GM19397 (cell line): ENCODE data around the gene ATP2B2.

ENCODE experiments used
- ATAC-seq: cut with Tn5 transposase; IDR thresholded peaks from one replicate; pipeline ENCODE4 v1.9.1; 2021; ENCODE audit warnings: mild to moderate bottlenecking, moderate library complexity; ENCODE audit not compliant: unreplicated experiment

The ATP2B2 gene

GRCh38 chr3:10495614-10496013 is 9.8 kb downstream of the ATP2B2 start:
- no peak for ATAC-seq

DNA sequence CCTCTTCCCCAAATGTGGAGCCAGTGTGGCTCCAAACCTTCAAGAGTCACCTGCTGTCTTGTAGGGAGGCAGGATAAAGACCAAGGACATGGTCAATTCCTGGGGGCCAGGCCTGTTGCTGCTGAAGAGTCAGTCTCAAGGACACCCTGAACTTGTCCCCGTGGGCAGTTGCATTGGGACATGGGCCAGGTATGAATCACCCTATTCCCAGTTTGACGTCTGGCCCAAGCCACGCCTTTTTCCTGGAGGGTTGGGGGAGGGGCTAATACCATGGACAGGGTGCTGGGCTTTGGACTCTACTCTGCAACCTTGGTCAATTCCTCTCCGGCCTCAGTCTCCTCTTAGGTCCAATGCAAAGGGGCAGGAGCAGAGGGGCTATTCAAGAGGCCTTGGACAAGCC is 10.4 kb downstream of the ATP2B2 start:
- no peak for ATAC-seq

DNA sequence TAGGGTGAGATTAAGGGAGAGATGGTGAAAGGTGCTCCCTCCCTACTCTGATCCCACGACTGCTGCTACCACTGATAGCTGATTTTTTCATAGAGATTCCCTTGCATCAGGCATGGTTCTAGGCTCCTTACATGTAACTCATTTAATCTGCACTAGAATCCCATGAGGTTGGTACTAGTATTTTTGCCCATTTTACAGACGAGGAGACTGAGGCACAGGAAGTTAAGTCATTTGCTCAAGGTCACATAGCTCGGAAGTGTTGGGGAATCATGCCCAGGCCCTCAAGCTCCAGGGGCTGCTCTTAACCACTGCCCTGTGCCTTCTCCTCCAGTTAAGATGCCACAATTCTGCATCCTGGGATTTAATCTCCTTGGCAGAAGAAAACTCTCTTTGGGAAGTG is 11.2 kb downstream of the ATP2B2 start:
- no peak for ATAC-seq

GRCh38 chr3:10493202-10493589 is 12.2 kb downstream of the ATP2B2 start:
- no peak for ATAC-seq

DNA sequence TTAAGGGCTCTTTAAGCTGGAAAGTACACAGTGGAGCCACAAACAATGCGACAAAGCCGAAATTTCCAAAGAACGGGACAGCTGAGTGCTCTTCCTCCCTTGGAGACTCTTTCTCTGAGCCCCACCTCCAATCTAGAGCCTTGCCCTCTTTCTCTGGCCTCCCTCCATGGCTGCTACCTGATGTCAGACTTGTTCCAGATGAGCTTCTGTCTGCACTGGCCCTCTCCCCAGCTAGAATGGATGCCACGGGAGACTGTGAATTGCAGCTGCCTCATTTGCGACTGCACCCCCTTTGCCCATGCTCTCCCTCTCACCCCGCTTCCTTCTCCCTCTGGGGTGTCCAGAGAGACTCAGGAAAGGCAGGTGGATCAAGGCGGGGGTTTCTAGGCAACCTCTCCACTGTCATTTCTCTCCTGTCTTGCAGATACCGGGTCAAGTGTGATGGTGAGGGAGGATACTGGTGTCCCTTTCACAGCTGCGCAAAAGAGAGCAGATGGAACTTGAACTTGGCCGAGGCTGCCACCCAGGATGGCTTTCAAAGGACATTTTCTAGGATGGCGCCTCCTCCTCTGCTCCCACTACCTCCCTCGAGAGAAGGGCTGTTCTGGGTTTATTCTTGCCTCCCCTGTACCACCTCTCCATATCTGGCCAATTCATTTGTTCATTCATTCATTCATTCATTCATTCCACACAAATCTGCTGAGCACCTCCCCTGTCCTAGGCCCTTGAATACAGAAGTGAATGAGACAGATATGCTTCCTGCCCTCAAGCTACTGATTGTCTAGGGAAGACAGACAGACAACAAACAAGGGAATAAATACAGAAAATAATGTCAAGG is 12.8 kb downstream of the ATP2B2 start:
- ATAC-seq = no peak

- ATAC-seq = no peak
These were observed 15.5 kb downstream of the ATP2B2 start for GRCh38 chr3:10489746-10490483.

DNA sequence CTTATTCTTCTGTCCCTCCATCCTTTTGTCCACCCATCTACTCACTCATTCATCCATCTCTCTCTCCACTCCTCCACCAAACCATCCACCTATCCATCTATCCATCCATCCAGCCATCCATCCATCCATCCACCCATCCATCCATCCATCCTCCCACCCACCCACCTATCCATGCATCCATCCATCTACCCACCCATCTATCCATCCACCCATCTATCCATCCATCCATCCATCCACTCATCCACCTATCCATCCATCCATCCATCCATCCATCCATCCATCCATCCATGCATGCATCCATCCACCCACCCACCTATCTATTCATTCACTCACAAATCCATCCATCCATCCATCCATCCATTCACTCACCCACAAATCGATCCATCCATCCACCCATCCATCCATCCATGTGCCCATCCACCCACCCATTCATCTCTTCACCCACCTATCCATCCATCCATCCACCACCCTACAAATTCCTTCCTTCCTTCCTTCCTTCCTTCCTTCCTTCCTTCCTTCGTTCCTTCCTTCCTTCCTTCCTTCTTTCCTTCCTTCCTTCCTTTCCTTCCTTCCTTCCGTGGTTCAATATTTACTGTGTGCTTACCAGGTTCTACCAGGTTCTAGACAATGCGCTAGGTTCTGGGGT is 17.3 kb downstream of the ATP2B2 start:
- no peak for ATAC-seq

- no peak for ATAC-seq
These were observed 19.6 kb downstream of the ATP2B2 start for GRCh38 chr3:10485806-10486205.

DNA sequence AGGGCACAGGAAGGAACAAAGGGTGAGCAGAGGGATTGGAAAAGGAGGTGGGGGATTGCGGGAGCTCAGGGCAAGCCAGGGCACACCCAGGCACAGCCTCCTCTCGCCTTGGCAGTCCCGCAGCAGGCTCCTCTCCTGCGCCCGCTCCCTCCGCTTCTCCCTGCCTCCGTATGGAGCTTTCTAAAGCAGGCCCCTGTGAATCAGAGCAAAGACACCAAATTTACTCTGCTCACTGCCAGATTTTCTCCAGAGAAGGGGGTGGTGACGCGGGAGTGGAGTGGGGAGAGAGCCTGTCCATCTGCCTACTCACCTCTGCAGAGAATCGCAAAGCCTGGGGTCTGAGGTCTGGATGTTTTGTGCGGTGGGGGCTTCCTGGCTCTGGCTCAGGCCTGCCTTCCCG is 20.0 kb downstream of the ATP2B2 start:
- no peak for ATAC-seq

DNA sequence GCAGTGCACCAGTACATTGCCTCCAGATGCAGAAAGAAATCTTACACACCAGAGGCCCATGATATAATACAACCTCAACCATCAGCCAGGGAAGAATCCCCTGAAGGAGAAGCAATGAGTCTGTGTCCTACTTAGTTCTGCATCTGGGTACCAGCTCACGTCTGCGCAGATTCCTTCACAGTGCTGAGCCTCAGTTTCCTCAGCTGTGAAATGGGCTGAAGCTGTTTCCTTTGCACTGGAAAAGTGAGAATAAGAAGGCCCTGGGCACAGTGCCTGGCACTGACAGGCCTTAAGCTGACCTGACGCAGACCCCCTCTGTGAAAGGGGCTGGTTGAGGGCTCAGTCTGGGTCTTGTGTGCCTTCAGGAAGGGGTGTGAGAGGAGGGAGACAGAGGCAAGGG is 20.7 kb downstream of the ATP2B2 start:
- ATAC-seq = no peak

GRCh38 chr3:10483686-10484345 is 21.6 kb downstream of the ATP2B2 start:
- no peak for ATAC-seq

DNA sequence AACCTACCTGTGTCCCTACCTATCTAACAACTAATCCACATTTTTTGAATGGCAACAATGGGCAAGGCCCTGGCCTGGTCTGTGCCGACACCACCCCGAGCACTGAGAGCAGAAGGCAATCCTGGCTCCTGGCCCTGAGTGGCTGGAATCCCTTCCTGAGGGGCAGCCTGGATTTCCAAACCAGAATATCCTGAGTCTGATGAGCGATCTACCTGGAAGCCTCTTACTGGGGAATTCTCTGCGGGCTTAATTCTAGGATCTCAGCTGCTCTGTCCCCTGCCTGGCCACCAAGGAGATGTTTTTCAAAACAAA is 22.1 kb downstream of the ATP2B2 start:
- no peak for ATAC-seq

- no peak for ATAC-seq
These were observed 22.6 kb downstream of the ATP2B2 start for GRCh38 chr3:10482631-10483363.

- ATAC-seq = no peak
These were observed 24.5 kb downstream of the ATP2B2 start for GRCh38 chr3:10480871-10481378.

GRCh38 chr3:10479311-10479710 is 26.1 kb downstream of the ATP2B2 start:
- ATAC-seq = no peak

DNA sequence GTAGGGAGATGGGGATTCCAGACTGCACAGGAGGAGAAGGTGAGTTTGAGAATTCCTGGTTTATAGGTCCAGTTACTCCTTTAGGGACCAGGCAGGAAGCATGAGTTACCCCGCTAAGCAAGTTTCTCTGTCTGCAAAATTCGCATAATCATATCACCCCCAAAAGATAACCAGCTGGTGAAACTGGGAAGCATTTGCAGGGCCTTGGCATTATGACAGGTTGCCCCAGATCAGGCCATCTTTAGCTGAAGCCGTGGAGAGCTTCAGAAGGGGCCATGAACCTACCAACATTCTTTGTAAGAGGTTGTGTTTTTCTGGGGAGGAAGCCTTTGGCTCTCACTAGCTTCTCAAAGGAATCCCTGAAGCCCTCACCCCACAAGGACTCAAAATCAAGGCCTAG is 29.4 kb downstream of the ATP2B2 start:
- ATAC-seq = no peak

- ATAC-seq = no peak
These were observed 30.5 kb downstream of the ATP2B2 start for GRCh38 chr3:10474847-10475246.

- no peak for ATAC-seq
These were observed 31.1 kb downstream of the ATP2B2 start for GRCh38 chr3:10474275-10474646.

GRCh38 chr3:10473581-10474274 is 31.7 kb downstream of the ATP2B2 start:
- no peak for ATAC-seq

- ATAC-seq = no peak
These were observed 32.4 kb downstream of the ATP2B2 start for GRCh38 chr3:10472877-10473440.
